Neural cell (in vitro differentiated cells): Measurements from ENCODE around the gene MMADHC. TPM values are rescaled to one million over a fixed set of nuclear protein-coding genes. Genes with fewer than 3 reads are reported as not detected.

Experiments used
- H2AFZ ChIP-seq: fragments of 200-600, 300-800 bp; sonication (generic), shearing (Covaris generic); 2 replicates; pipeline ENCODE4 v1.6.0; 2014; ENCODE audit warnings: low read depth, mild to moderate bottlenecking, antibody characterized with exemption, low read length, moderate library complexity
- H3F3A ChIP-seq: fragments of 200-600 bp; shearing (Covaris generic); 2 replicates; pipeline ENCODE4 v1.6.1; 2016; ENCODE audit warnings: mild to moderate bottlenecking, moderate library complexity, mixed read lengths, antibody characterized with exemption, low read length; ENCODE audit not compliant: insufficient read depth, poor library complexity, severe bottlenecking
- H3K27ac ChIP-seq: fragments of 200-600, 300-800 bp; sonication (generic), shearing (Covaris generic); 2 replicates; pipeline ENCODE4 v1.5.1; 2014; ENCODE audit warnings: mild to moderate bottlenecking, low read length, moderate library complexity
- H3K27me3 ChIP-seq: fragments of 300-800, 200-600 bp; sonication (generic), shearing (Covaris generic); 2 replicates; pipeline ENCODE4 v1.6.0; 2014; ENCODE audit warnings: mild to moderate bottlenecking, low read depth, low read length, moderate library complexity; ENCODE audit not compliant: insufficient read depth
- H3K36me3 ChIP-seq: fragments of 300-800, 200-600 bp; sonication (generic), shearing (Covaris generic); 2 replicates; pipeline ENCODE4 v1.5.1; 2014; ENCODE audit warnings: mild to moderate bottlenecking, antibody characterized with exemption, low read length, moderate library complexity; ENCODE audit not compliant: insufficient read depth
- H3K4me2 ChIP-seq: fragments of 300-800, 200-600 bp; sonication (generic), shearing (Covaris generic); 2 replicates; pipeline ENCODE4 v1.6.0; 2014; ENCODE audit warnings: mild to moderate bottlenecking, low read length
- H3K4me3 ChIP-seq: fragments of 300-800, 200-600 bp; sonication (generic), shearing (Covaris generic); 2 replicates; pipeline ENCODE4 v1.5.1; 2014; ENCODE audit warnings: mild to moderate bottlenecking, low read length, moderate library complexity
- H3K79me2 ChIP-seq: fragments of 200-600 bp; shearing (Covaris generic); replicated peaks from 2 replicates; pipeline ENCODE4 v1.6.0; 2014; ENCODE audit warnings: mild to moderate bottlenecking, low read length, moderate library complexity; ENCODE audit not compliant: insufficient read depth
- H3K9ac ChIP-seq: fragments of 300-800, 200-600 bp; sonication (generic), shearing (Covaris generic); 2 replicates; pipeline ENCODE4 v1.6.1; 2016; ENCODE audit warnings: mild to moderate bottlenecking, low read length, mixed read lengths
- H3K9me2 ChIP-seq: fragments of 200-600 bp; shearing (Covaris generic); 2 replicates; pipeline ENCODE4 v1.6.1; 2016; ENCODE audit warnings: mild to moderate bottlenecking, low read length, mixed read lengths; ENCODE audit not compliant: insufficient read depth
- H3K9me3 ChIP-seq: fragments of 200-600, 300-800 bp; sonication (generic), shearing (Covaris generic); 2 replicates; pipeline ENCODE4 v1.6.1; 2016; ENCODE audit warnings: mild to moderate bottlenecking, mixed run types, low read length, moderate library complexity, mixed read lengths
- H4K20me1 ChIP-seq: fragments of 200-600 bp; shearing (Covaris generic); 2 replicates; pipeline ENCODE4 v1.6.1; 2016; ENCODE audit warnings: mild to moderate bottlenecking, mixed run types; ENCODE audit not compliant: insufficient read depth
- CTCF ChIP-seq: fragments of 450-650 bp; IDR thresholded peaks from 2 replicates; pipeline ENCODE4 v1.5.1; 2014; ENCODE audit warnings: antibody characterized with exemption, mild to moderate bottlenecking, moderate library complexity; ENCODE audit not compliant: poor library complexity, severe bottlenecking
- EP300 ChIP-seq: fragments of 450-650 bp; conservative IDR thresholded peaks from 2 replicates; pipeline ENCODE4 v1.6.1; 2014; ENCODE audit warnings: antibody characterized with exemption, mild to moderate bottlenecking, moderate library complexity; ENCODE audit not compliant: poor library complexity, severe bottlenecking
- EZH2 ChIP-seq: fragments of 200-600, 300-800 bp; shearing (Covaris generic), sonication (generic); IDR thresholded peaks from 2 replicates; pipeline ENCODE4 v1.6.1; 2014; ENCODE audit warnings: antibody characterized with exemption, low read length, borderline replicate concordance, mild to moderate bottlenecking; ENCODE audit not compliant: insufficient read depth, poor library complexity, severe bottlenecking
- MXI1 ChIP-seq: fragments of 450-650 bp; conservative IDR thresholded peaks from 2 replicates; pipeline ENCODE4 v1.6.1; 2014; ENCODE audit warnings: antibody characterized with exemption, mild to moderate bottlenecking; ENCODE audit not compliant: poor library complexity, severe bottlenecking
- POLR2AphosphoS5 ChIP-seq: IDR thresholded peaks from 2 replicates; pipeline ENCODE4 v1.6.1; 2012
- RAD21 ChIP-seq: fragments of 450-650 bp; conservative IDR thresholded peaks from 2 replicates; pipeline ENCODE4 v1.6.1; 2014; ENCODE audit warnings: antibody characterized with exemption, mild to moderate bottlenecking, moderate library complexity
- REST ChIP-seq: IDR thresholded peaks from 2 replicates; pipeline ENCODE4 v1.6.1; 2012; ENCODE audit warnings: borderline replicate concordance
- SMC3 ChIP-seq: fragments of 450-650 bp; conservative IDR thresholded peaks from 2 replicates; pipeline ENCODE4 v1.6.1; 2014; ENCODE audit warnings: antibody characterized with exemption, mild to moderate bottlenecking, moderate library complexity; ENCODE audit not compliant: poor library complexity
- TAF1 ChIP-seq: IDR thresholded peaks from 2 replicates; pipeline ENCODE4 v1.6.1; 2012; ENCODE audit warnings: low read depth
- polyA plus RNA-seq: library from polyadenylated mRNA; depleted of rRNA; stranded (reverse); fragments of >200 nt; gene quantifications from 2 replicates; pipeline ENCODE4 v1.2.3, GENCODE V29; 2014

The MMADHC gene
- polyA plus RNA-seq, 1 donor from 2014 or later: 250 TPM

- H3K79me2 ChIP-seq: peaks cover 8% of the 10 kb centered on the region
- no peak overlapping the region for H3K9ac ChIP-seq
- H2AFZ ChIP-seq: no peak overlapping the region
- no peaks in the 10 kb centered on the region for H4K20me1 ChIP-seq
- H3K27ac ChIP-seq: no peak overlapping the region
- H3K9me3 ChIP-seq: no peaks in the 10 kb centered on the region
- peaks cover 21% of the 10 kb centered on the region for H3K36me3 ChIP-seq
- no peaks in the 10 kb centered on the region for H3F3A ChIP-seq
- H3K27me3 ChIP-seq: no peaks in the 10 kb centered on the region
- no peaks in the 10 kb centered on the region for H3K9me2 ChIP-seq
- H3K4me2 ChIP-seq: no peak overlapping the region
- no peak overlapping the region for H3K4me3 ChIP-seq
- TF ChIP-seq TAF1 (no peak), MXI1 (no peak), CTCF (no peak), EZH2 (no peak), REST (no peak), SMC3 (no peak), POLR2AphosphoS5 (no peak), RAD21 (no peak), EP300 (no peak)
These were observed 15.2 kb downstream of the MMADHC start for GRCh38 chr2:149572102-149572953.

GRCh38 chr2:149568138-149568537 is 19.4 kb downstream of the MMADHC start:
- Histone ChIP-seq H3K27ac (no peak overlapping the region), H3K9ac (no peak overlapping the region), H3K4me3 (no peak overlapping the region), H3K4me2 (no peak overlapping the region), H3K9me3 (no peaks in the 10 kb centered on the region), H3K9me2 (no peaks in the 10 kb centered on the region), H2AFZ (no peak overlapping the region), H3F3A (no peaks in the 10 kb centered on the region), H4K20me1 (no peaks in the 10 kb centered on the region), H3K27me3 (no peaks in the 10 kb centered on the region), H3K36me3 (peaks cover 18% of the 10 kb centered on the region), H3K79me2 (peaks cover 8% of the 10 kb centered on the region)
- TF ChIP-seq EP300 (no peak), EZH2 (no peak), RAD21 (no peak), TAF1 (no peak)
